Stimulated activated CD4-positive, alpha-beta T cell treated with anti-CD3 and anti-CD28 coated beads, Interleukin-4, amount 100 ng/mL, for 24 hours (primary cell): ENCODE data around the gene JAGN1.
"Not testable (repeated sequence)": the region's sequence is repeated elsewhere in the genome, so short reads cannot be mapped to it uniquely, and the experiment has no call there.

Experiments used
- DNase-seq: peaks from one replicate; pipeline ENCODE4 v3.0.0-alpha.2; 2020

Gene JAGN1

DNA sequence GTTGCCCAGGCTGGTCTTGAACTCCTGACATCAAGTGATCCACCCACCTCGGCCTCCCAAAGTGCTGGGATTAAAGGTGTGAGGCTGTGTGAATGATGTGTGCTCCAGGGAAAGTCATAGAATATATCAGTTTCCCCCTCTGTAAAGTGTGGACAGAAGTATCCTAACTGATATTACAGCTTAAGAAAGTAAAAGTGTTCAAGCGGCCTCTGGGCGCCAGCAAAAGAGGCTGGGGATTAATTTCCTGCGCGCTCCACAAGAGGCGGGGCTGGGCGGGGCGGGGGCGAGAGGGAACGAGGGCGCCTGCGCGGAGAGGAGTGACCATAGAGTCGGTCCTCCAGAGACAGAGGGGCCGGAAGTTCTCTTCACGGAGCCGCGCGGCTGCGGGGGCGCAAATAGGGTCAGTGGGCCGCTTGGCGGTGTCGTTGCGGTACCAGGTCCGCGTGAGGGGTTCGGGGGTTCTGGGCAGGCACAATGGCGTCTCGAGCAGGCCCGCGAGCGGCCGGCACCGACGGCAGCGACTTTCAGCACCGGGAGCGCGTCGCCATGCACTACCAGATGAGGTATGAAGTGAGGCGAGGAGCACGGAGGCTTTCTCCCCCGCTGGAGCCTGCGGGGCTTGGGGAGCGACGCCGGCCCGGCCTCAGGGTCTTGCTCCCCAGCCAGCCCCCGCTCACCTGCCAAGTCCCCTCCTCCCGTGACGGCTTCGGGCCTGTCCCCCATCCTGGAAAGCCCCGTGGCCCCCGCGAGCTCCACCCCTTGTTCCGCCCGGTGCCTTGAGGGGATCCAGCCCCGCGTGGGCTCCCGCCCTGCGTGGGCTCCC lies at the start of gene JAGN1:
JAGN1 (plus strand) TSS at position 362 of the 823 bp plus-strand sequence; CDS start at position 475, 113 bp downstream.
- DNase-seq: peak; percentile 91

DNA sequence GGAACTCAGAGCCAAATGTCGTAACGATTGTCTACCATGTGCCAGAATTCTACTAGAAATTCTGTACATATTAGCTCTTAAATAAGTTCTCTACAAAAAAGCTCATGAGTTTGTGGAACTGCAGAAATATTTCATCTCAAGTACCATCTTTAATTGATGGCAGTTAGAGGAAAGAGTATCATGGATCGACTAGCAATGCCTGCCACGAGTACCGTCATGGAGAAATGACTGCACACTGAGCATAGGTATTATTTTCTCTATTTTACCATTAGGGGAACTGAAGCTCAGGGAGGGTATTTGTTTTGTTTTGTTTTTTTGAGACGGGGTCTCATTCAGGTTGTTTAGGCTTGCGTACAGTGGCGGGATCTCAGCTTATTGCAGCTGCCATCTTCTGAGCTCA lies 49.4 kb upstream of the JAGN1 start:
- no peak for DNase-seq

DNA sequence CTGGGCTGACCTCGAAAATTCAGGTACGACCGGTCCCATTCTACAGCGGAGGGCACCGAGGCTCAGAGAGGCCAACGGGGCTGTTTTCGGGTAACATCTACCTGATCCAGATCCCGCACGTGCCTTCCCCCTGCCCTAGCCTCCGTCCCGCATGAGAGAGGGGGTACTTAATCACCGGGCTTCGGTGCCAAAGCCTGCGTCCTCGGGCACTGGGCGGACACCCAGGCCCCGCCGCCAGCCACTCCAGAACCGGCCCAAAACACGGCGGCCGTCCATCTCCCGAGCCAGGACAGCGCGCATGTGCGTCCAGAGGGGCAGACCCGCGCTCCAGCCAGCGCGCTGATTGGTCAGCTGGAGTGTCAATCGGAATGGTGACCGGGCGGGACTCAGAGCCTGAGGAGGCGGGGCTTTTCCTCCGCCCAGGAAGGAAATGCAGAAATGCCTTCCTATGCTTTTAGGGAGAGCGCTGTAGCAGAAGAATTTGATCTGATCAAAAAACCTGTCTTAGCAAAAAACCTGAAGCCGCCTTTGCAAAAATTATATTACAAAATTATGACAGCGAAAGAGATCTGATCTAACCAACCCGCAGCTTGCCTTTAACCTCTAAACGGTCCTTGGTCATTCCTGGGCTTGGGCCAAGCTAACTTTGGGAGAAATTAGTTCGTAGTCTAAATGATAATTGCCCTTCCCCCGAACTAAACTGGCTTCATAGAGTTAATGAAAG lies 46.5 kb upstream of the JAGN1 start, which contains the start of gene RPUSD3:
RPUSD3 (minus strand) TSS at position 294 of the 724 bp plus-strand sequence; CDS start at position 276, 18 bp downstream.
- DNase-seq: peak; percentile 98

DNA sequence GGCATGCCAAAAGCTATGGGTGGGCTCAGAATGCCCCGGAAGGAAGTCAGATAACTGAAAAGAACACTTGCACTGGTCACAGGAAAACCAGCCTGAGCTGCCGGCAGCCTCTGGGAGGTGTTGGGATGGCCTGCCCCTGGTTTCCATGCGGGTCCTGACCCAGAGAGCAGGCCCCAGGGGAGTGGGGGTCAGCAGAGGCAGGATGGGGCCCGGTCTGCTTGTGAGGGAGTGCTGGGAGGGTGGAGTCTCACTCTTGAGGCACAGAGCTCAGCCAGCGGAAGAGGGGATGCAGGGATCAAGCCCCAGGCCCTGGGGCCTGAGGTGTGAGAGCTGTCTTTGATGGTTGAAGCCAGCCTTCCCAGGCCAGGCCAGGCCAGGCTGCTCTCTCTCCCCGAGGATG lies 44.2 kb upstream of the JAGN1 start:
- DNase-seq: no peak

DNA sequence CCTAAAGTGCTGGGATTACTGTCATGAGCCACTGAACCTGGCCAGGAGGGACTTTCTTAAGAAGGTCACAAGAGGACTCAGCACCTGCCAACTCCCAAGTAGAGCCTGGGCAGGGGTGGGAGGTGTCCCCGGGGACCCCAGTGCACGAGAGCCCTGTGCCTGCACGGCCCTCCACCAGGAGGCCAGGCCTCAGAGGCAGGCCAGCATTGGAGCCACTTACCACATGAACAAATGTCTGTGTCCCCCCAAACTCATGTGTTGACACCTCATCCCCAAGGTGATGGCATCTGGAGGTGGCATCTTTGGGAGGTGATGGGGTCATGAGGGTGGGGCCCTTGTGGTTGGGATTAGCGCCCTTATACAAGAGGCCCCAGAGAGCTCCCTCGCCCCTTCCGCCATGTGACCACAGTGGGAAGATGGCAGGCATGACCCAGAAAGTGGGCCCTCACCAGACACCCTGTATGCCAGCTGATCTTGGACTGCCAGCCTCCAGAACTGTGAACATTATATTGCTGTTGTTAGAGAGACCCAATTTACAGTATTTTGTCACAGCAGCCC lies 43.4 kb upstream of the JAGN1 start:
- DNase-seq: no peak

DNA sequence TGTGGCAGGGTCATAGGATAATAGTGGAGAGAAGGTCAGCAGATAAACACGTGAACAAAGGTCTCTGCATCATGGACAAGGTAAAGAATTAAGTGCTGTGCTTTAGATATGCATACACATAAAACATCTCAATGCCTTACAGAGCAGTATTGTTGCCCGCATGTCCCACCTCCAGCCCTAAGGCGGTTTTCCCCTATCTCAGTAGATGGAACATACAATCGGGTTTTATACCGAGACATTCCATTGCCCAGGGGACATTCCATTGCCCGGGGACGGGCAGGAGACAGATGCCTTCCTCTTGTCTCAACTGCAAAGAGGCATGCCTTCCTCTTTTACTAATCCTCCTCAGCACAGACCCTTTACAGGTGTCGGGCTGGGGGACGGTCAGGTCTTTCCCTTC lies 42.5 kb upstream of the JAGN1 start:
- not testable (repeated sequence) for DNase-seq

DNA sequence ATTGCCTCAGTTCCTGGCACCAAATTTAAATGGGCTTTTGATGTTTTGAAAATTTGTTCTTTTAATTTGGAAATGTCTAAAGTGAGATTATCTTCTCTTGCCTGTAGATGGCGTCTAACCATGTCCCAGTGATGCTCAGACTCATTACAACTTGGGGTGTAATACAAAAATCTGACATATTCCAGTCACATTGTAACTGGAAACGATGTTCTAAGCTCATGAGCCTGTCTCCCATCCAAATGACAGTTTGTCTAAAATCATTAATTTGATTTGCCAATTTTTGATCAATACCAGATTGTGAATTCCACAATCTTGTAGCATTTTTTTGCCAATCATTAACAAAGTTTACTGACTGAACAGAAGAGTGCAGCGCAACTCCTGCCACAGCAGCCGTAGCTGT lies 41.5 kb upstream of the JAGN1 start:
- peak; percentile 20 for DNase-seq

DNA sequence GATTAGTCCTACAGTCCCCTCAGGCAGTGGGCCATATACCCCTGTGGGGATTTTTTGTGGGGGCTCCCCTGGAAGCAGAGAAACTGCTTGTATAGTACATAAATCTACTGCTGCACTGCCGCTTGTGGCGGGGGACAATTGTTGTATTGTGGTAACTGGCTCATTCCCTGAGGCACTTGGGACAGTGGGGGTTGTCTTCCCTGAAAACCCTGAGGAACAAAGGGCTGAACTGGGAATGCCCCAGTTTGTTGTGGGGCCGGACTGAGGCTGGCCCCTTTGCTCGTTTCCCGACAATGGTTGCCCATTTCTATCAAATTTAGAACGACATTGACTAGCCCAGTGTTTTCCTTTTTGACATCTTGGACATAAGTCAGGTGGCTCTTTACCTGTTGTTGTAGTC lies 39.0 kb upstream of the JAGN1 start:
- DNase-seq: not testable (repeated sequence)

DNA sequence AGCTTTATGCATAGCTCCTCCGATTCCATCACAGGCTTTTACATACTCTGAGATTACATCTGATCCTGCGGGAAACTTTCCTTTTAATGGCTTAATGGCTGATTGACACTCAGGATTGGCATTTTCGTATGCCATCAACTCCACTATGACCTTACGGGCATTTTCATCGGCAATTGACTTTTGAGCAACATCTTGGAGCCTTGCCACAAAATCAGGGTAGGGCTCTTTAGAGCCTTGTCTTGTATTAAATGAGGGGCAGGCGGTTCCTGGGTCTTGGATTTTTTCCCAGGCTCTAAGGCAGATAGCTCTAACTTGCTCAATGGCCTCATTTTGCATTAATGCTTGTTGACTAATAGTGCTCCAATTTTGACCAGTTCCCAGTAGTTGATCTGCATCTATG lies 38.5 kb upstream of the JAGN1 start:
- not testable (repeated sequence) for DNase-seq

DNA sequence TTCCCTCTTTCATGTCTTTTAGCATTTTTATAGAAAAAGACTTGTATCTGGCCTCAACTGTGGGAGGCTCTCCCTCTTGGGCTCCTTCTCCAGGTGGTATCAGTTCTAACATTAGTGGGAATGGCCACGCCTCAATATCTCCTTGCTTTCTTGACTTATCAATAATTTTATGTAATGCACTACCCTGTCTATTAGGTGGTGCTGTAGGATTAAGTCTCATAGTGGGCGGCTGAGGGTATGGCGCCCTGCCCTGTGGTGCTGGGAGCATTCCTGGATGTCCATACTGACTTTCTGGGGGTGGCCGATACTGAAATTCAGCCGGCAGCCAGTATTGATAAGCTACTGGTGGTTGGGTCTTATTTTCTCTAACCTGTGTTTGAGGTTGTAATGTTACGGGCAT lies 37.9 kb upstream of the JAGN1 start:
- DNase-seq: no peak

DNA sequence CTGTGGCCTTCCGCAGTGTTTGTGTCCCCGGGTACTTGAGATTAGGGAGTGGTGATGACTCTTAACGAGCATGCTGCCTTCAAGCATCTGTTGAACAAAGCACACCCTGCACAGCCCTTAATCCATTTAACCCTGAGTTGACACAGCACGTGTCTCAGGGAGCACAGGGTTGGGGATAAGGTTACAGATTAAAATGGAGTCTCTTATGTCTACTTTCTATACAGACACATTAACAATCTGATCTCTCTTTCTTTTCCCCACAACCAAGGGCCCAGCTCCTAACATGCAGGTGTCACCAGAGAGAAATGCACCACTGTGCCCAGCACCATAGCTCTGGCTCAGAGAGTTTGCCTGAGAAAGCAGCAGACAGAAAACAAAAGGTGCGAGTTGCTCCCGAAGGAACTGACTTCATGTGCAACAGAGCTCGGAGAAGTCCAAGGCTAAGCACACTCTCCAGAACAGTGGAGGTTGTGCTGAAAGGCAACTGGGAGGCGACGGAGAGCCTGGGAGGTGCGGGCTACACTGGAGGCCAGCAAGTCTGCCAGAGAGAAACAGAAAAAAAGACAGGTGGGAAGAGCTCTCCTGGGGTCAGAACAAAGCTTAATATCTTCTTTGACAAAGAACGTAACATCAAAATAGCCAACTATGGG lies 36.0 kb upstream of the JAGN1 start:
- not testable (repeated sequence) for DNase-seq

DNA sequence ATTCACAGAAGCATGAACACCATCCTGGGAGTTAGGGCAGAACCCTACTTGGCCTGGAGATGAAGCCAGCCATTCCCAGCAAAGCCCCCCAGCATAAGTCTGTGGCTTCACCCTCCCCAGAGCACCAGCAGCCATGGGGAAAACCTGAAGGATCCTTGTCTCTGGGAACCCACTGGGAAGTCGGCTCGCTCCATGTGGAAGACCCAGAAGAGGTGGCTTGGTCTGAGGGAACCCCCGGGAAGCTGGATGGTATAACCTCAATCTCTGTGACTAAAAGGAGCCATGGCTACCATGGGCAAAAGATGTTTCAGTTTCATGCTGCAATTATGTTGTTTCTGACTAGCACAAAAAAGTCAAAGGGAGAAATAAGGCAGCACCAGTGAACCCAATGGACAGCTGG lies 34.8 kb upstream of the JAGN1 start:
- no peak for DNase-seq

DNA sequence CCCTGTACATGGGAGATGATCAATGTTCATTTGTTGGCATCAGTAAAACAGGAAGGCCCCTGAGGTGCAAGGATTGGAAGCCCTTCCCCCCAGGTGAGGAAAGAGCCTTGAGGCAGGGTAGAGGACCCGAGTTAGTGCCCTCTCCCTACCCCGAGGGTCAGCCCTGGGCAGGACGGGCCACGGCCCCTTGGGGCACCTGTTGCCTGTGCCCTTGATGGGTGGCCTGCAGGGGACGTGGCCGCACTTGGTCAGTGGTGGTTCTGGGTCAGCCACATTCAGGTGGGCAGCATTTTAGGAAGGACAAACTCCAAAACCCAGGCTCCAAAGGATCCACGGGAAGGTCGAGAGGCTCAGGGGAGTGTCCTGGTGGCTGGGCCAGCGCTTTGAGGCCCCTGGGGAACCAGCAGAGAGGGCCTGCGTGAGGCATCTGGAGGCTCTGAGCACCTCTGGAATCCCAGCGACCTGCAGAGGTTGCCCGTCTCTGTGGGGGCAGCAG lies 30.8 kb upstream of the JAGN1 start:
- DNase-seq: no peak

DNA sequence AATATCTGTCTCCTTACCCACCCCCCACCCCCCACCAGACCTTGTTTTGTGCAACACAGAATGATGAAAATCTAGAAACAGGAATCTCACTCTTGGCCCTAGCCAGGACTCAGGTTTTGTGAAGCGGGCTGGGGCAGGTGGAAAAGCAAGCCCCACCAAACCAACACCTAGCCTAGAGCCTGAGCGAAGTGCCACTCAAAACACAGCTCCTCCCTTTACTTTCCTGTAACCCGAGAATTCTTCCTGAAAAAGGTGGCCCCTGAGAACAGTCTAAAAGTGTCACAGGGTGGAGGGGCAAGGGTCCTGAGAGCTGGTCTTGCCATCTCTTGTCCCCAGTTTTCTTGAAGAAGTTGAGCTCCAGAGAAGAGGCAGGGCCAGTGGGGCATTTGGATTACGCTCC lies 29.2 kb upstream of the JAGN1 start:
- no peak for DNase-seq

DNA sequence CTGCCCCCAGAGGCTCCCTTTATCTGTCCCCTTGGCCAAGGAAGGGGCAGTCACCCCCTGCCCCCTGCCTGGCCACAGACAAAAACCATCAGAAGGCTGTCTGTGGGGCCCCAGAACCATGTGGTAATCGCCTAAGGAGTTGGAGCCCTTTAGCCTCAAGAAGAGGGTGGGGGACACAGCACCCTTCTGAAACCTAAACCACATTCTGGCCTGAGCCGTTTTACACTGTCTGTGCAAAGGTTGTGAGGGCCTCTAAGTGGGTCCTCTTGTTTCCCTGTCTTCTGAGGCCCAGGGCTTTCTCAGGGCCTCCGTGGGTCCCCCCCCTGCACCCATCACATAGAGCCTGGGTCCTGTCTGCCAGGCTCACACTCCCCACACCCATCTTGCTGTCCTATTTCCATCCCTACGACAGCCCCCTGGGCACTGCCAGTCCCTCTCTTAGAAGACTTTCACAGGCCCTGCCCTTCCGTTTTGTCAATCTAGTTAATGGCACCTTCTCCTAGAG lies 28.7 kb upstream of the JAGN1 start:
- no peak for DNase-seq

DNA sequence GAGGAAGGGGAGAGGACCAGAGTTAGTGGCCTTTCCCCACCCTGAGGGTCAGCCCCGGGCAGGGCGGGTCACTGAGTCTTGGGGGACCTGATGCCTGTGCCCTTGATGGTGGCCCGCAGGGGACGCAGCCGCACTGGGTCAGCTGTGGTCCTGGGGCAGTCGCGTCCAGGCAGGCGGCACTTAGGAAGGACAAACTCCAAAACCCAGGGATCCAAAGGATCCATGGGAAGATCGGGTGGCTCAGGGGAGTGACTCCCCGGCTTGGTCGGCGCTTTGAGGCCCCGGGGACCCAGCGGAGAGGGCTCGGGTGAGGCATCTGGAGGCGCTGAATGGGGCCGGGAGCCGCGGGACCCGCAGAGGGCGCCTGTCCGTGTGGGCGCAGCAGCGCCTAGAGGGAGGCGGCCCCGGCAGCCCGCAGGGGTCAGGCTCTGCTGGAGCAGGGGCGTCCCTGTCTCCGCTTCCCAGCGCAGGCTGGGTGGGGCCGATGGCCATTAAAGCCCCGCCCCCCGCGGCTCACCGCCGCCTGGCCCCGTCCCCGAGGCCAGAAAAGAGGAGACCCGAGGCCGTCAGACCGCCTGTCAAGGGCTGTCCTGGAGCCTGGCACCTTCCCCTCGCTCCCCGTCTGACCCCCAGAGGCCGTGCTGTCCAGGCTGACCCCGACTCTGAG lies 27.9 kb upstream of the JAGN1 start:
- DNase-seq: peak; percentile 25

DNA sequence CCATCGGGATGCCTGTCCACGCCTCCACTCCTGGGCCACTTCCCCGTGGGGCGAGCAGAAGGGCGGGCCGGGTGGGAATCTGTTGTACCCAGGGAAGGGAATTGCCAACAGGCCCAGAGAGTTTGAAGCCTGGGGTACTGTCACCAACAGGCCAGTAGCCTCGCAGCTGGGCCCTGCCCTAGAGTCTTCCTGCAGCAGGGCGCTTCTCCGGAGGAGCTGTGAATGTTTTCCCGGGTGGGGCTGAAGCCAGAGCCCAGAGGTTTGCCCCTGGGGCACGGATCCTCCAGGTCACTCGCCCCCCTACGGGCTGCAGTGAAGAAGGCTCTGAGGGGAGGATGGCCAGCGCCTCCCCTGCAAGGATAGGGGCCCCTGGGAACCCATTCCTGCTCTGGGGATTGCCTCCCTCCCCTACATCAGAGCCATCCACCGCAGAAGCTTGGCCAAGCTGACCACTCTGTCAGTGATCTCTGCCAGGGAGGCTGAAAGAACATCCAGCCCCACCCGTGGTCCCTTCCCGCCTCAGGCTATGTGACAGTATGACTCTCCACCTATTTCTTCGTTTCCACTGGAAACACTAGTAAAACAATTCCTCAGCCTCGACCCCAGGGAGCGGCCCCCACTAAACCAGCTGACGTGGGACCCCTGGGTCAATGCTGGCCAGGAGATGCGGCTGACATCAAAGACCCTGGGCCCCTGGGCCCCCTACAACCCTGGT lies 27.2 kb upstream of the JAGN1 start:
- DNase-seq: no peak

DNA sequence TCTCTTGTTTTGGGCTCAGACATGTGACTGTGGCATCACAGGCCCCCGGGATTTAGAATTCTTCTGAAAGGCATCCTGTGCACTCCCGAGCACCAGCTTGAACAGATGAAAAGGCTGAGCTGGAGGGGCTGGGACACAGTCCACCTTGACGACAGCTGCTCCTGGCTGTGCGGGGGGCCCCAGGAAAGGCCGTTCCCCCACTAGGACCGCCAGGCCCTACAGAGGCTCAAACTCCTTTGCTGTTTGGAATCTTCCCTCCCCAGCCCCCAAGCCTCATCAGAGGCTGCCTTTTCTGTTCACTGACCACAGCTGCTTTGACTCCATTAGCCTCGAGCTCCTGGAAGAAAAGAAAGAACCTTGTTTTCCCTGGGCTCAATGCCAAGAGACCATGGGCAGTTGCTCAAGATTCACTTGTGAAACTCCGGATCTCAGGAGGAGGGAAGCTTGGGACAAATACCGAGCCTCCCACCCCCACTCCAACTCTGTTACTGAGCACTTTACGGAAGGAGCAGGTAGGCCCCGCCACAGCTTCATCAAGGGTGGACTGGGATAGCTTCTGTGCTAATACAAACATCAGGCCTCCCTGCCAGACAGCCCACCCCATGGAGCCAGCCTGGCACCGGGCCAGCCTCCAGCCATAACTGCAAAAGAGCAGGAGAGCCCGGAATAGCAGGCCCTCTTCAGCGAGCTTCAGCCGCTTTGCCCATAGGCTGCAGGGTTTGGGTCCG lies 26.0 kb upstream of the JAGN1 start:
- DNase-seq: no peak

DNA sequence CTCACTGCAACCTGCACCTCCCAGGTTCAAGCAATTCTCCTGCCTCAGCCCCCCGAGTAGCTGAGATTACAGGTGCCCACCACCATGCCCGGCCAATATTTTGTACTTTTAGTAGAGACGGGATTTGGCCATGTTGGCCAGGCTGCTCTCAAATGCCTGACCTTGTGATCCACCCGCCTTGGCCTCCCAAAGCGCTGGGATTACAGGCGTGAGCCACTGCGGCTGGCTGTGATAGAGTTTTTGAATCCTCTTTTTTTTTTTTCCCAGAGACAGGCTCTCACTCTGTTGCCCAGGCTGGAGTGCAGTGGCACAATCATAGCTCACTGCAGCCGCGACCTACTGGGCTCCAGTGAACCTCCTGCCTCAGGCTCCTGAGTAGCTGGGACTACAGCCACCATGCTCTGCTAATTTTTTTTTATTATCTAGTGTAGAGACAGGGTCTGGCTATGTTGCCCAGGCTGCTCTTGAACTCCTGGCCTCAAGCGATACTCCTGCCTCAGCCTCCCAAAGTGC lies 25.2 kb upstream of the JAGN1 start:
- DNase-seq: not testable (repeated sequence)

DNA sequence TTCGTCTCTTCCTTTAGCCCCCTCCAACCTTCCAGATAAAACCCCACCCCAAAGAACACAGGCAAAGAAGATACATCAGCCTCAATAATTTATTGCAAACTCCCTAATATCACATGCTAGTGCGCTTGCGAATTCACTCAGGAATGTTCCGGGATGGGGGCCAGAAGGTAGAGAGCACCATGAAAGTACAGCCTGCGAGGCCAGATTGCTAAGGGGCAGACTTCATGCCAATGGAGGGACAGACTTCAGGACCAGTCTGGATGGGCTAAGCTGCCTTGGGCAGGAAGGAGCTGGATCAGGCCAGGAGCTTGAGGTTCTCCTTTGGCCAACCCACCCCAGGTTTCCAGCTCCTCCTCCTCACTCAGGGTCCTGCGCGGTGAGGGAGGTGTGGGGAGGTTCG lies 23.8 kb upstream of the JAGN1 start:
- DNase-seq: no peak

DNA sequence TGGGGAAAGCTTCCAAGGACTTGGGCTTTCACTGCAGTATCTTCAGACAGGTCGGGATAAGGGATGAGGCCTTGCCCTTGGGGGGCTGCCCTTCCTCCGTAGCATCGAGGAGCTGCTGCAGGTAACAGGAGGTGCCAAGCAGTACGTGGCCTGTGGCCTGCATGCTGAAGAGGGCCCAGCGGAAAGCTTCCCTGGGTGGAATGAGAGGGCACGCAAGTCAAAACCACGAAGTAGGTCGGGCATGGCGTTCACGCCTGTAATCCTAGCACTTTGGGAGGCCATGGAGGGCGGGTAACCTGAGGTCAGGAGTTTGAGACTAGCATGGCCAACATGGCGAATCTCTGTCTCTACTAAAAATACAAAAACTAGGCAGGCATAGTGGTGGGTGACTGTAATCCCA lies 23.3 kb upstream of the JAGN1 start:
- no peak for DNase-seq
